Measurements from ENCODE around the gene OR10G7.
"Not testable (repeated sequence)": the region's sequence is repeated elsewhere in the genome, so short reads cannot be mapped to it uniquely, and the experiment has no call there.

OR10G7 gene

GRCh38 chr11:124052966-124053365 is 11.8 kb upstream of the OR10G7 start:
- no peak for TF ChIP-seq CTCF (IDR thresholded peaks at IDR 0.05; ENCODE audit: insufficient read depth, low read length, missing control alignments)
- POLR2A ChIA-PET: no interaction called here
- DNase-seq (ENCODE audit: low read depth, low spot score): no peak
- no peak overlapping the region for H3K4me3 ChIP-seq (ENCODE audit: low read depth, low read length)
- CTCF ChIA-PET: no interaction called here

GRCh38 chr11:124050748-124051147 is 9.6 kb upstream of the OR10G7 start:
- TF ChIP-seq CTCF (IDR thresholded peaks at IDR 0.05; ENCODE audit: insufficient read depth, low read length, missing control alignments): no peak
- DNase-seq (ENCODE audit: low read depth, low spot score): no peak
- POLR2A ChIA-PET: no interaction called here
- H3K4me3 ChIP-seq (ENCODE audit: low read depth, low read length): no peak overlapping the region
- CTCF ChIA-PET: no interaction called here

- no peak for DNase-seq (ENCODE audit: low read depth, low spot score)
- POLR2A ChIA-PET: interaction anchor here (0.6 kb wide), 1 partner anchor 15 kb away, joined by 3 read pairs; no protein-coding TSS in a partner anchor
- no peak overlapping the region for H3K4me3 ChIP-seq (ENCODE audit: low read depth, low read length)
- TF ChIP-seq CTCF (IDR thresholded peaks at IDR 0.05; ENCODE audit: insufficient read depth, low read length, missing control alignments): no peak
- CTCF ChIA-PET: no interaction called here
These were observed 2.3 kb upstream of the OR10G7 start for GRCh38 chr11:124043420-124043819.

GRCh38 chr11:124039557-124039956 is 1.6 kb downstream of the OR10G7 start:
- no peak for DNase-seq (ENCODE audit: low read depth, low spot score)
- ChIA-PET POLR2A (no interaction called here), CTCF (interaction anchor here (1.0 kb wide), 1 partner anchor 30 kb away, joined by 3 read pairs; no protein-coding TSS in a partner anchor)
- no peak for TF ChIP-seq CTCF (IDR thresholded peaks at IDR 0.05; ENCODE audit: insufficient read depth, low read length, missing control alignments)
- H3K4me3 ChIP-seq (ENCODE audit: low read depth, low read length): no peak overlapping the region

- H3K4me3 ChIP-seq (ENCODE audit: low read depth, low read length): no peak overlapping the region
- TF ChIP-seq CTCF (IDR thresholded peaks at IDR 0.05; ENCODE audit: insufficient read depth, low read length, missing control alignments): no peak
- no peak for DNase-seq (ENCODE audit: low read depth, low spot score)
- ChIA-PET CTCF (no interaction called here), POLR2A (no interaction called here)
These were observed 4.5 kb downstream of the OR10G7 start for GRCh38 chr11:124036666-124037065.

GRCh38 chr11:124026498-124026897 is 14.6 kb downstream of the OR10G7 start, which contains the start of gene OR10G8:
Gene OR10G8, plus strand, starts transcription at chr11:124026798. Its CDS starts 2,825 bp downstream, at chr11:124029623.
- DNase-seq (ENCODE audit: low read depth, low spot score): no peak
- POLR2A ChIA-PET: no interaction called here
- TF ChIP-seq CTCF (IDR thresholded peaks at IDR 0.05; ENCODE audit: insufficient read depth, low read length, missing control alignments): no peak
- no peak within 1 kb of the TSS for H3K4me3 ChIP-seq (ENCODE audit: low read depth, low read length)
- CTCF ChIA-PET: no interaction called here

- H3K4me3 ChIP-seq (ENCODE audit: low read depth, low read length); DNase-seq (ENCODE audit: low read depth, low spot score); CTCF ChIA-PET; POLR2A ChIA-PET: not testable (repeated sequence)
These were observed 25.3 kb downstream of the OR10G7 start for GRCh38 chr11:124015837-124016236.

All from AG04449 (cell line).